ENCODE data around the gene PYDC1.
"Not testable (repeated sequence)": the region's sequence is repeated elsewhere in the genome, so short reads cannot be mapped to it uniquely, and the experiment has no call there.

The PYDC1 gene

GRCh38 chr16:31195861-31196260 lies 21.1 kb downstream of the PYDC1 start:
- not testable (repeated sequence) for DNase-seq (ENCODE audit: low read depth)

GRCh38 chr16:31194898-31195297 lies 22.0 kb downstream of the PYDC1 start:
- DNase-seq (ENCODE audit: low read depth), result no peak

- no peak for DNase-seq (ENCODE audit: low read depth)
Observed at GRCh38 chr16:31193874-31194273, 23.1 kb downstream of the PYDC1 start.

- no peak for DNase-seq (ENCODE audit: low read depth)
Observed at GRCh38 chr16:31192856-31193642, 23.9 kb downstream of the PYDC1 start.

GRCh38 chr16:31191697-31192428 lies 25.1 kb downstream of the PYDC1 start:
- DNase-seq (ENCODE audit: low read depth), result no peak

- DNase-seq (ENCODE audit: low read depth), result no peak
Observed at GRCh38 chr16:31190818-31191444, 26.0 kb downstream of the PYDC1 start.

- DNase-seq (ENCODE audit: low read depth), result no peak
Observed at GRCh38 chr16:31190061-31190460, 26.9 kb downstream of the PYDC1 start.

- DNase-seq (ENCODE audit: low read depth), result no peak
Observed at GRCh38 chr16:31189412-31189778, 27.5 kb downstream of the PYDC1 start.

GRCh38 chr16:31188450-31189411 lies 28.2 kb downstream of the PYDC1 start:
- DNase-seq (ENCODE audit: low read depth), result no peak

GRCh38 chr16:31187808-31188189 lies 29.1 kb downstream of the PYDC1 start:
- no peak for DNase-seq (ENCODE audit: low read depth)

GRCh38 chr16:31186930-31187807 lies 29.8 kb downstream of the PYDC1 start:
- no peak for DNase-seq (ENCODE audit: low read depth)

GRCh38 chr16:31186176-31186575 lies 30.8 kb downstream of the PYDC1 start:
- DNase-seq (ENCODE audit: low read depth), result no peak

- DNase-seq (ENCODE audit: low read depth), result no peak
Observed at GRCh38 chr16:31185339-31185738, 31.6 kb downstream of the PYDC1 start.

GRCh38 chr16:31184888-31185287 lies 32.0 kb downstream of the PYDC1 start:
- DNase-seq (ENCODE audit: low read depth), result no peak

GRCh38 chr16:31183432-31184428 lies 33.2 kb downstream of the PYDC1 start:
- DNase-seq (ENCODE audit: low read depth), result no peak

- DNase-seq (ENCODE audit: low read depth), result no peak
Observed at GRCh38 chr16:31182391-31182790, 34.5 kb downstream of the PYDC1 start.

- DNase-seq (ENCODE audit: low read depth), result no peak
Observed at GRCh38 chr16:31181102-31181830, 35.7 kb downstream of the PYDC1 start.

- peak; percentile 88 for DNase-seq (ENCODE audit: low read depth)
Observed at GRCh38 chr16:31179747-31180459, 37.0 kb downstream of the PYDC1 start, which contains the start of gene FUS. FUS (plus strand) TSS chr16:31180139; CDS start chr16:31180215, 76 bp downstream.

Data from stimulated activated CD8-positive, alpha-beta memory T cell treated with anti-CD3 and anti-CD28 coated beads, Interleukin-15, amount 100 ng/mL, for 24 hours (primary cell).